GM18502 (cell line): Measurements from ENCODE around the gene ZNF584.
"Not testable (repeated sequence)": the region's sequence is repeated elsewhere in the genome, so short reads cannot be mapped to it uniquely, and the experiment has no call there.

Experiments used
- ATAC-seq: cut with Tn5 transposase; IDR thresholded peaks from one replicate; pipeline ENCODE4 v1.9.1; 2021; ENCODE audit warnings: mild to moderate bottlenecking; ENCODE audit not compliant: unreplicated experiment, poor library complexity

Gene ZNF584

DNA sequence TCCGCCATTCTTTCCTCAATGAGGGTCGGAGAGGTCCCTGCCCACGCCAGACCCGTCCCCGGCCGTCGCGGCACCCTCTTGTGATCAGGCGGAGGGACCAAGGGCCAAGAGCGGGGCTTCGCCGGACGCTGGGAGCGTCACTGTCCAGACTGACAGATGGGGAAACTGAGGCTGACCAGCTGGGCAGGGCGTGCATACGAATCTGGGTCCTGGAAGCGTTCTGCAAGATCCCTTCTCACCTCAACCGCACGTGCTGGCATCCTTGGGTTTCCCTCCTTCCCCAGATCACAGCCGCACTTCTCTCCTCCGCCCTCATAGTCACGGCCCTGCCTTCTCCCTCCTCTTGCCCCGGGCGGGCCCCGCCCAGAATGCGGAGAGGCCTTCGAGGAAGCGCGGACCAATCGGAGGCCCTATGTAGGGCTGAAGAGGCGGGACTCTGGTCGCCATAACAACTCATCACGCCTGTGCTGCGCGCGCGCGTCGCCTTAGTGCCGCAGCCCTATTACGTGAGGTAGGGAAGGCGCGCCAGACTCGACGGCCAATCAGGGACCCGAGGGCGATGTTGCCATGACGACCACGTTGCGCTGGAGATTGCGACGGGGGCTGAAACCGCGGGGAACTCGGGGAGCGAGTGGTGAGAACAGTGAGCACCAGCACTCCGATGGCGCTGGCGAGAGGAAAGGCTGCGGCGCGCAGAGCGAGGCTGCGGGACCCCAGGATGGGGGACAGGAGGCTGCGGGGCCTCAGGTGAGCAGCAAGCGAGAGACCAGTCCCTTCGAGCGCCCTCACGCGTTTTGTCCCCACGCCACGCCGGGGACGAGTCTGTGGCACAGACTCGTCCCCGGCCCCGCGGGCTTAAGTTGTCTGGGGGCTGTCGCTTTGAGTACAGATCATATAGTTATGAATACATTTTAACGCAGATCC, 7.3 kb upstream of the ZNF584 start:
- peak; percentile 97 for ATAC-seq

DNA sequence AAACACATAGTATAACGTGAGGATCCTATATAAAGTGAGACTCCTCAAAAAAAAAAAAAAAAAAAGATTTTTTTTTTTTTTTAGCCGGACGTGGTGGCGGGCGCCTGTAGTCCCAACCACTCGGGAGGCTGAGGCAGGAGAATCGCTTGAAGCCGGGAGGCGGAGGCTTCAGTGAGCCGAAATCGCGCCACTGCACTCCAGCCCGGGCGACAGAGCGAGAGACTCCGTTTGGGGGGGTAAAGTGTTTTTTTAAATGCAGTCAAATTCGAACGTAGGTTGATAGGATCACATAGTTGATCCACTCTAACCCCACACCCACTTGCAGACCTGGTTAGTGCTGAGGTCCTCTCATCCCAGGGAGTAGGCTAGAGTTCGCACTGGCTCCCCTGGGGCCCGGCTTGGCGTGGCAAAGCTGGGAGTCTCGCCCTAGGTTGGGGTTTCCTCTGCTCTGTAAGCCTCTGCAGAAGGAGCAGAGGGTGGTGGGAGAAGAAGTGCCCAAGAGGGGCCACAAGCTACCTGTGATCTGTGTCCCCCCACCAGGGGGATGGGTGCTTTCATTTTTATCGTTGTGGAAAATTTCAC, 6.5 kb upstream of the ZNF584 start:
- no peak for ATAC-seq

DNA sequence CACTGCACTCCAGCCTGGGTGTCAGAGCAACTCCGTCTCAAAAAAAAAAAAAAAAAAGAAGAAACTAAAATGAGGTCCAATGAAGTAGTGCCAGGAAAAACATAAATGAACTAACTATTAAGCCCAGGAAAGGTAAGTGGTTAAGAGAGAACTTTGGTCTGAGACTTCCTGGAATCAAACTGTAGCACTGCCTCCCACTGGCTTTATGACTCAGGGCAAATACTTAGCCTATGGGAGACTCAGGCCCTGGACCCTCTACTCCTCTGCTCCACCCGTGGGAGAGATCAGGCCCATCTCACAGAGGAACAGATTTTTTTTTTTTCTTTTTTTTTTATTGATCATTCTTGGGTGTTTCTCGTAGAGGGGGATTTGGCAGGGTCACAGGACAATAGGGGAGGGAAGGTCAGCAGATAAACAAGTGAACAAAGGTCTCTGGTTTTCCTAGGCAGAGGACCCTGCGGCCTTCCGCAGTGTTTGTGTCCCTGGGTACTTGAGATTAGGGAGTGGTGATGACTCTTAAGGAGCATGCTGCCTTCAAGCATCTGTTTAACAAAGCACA, 4.5 kb upstream of the ZNF584 start:
- ATAC-seq: not testable (repeated sequence)

DNA sequence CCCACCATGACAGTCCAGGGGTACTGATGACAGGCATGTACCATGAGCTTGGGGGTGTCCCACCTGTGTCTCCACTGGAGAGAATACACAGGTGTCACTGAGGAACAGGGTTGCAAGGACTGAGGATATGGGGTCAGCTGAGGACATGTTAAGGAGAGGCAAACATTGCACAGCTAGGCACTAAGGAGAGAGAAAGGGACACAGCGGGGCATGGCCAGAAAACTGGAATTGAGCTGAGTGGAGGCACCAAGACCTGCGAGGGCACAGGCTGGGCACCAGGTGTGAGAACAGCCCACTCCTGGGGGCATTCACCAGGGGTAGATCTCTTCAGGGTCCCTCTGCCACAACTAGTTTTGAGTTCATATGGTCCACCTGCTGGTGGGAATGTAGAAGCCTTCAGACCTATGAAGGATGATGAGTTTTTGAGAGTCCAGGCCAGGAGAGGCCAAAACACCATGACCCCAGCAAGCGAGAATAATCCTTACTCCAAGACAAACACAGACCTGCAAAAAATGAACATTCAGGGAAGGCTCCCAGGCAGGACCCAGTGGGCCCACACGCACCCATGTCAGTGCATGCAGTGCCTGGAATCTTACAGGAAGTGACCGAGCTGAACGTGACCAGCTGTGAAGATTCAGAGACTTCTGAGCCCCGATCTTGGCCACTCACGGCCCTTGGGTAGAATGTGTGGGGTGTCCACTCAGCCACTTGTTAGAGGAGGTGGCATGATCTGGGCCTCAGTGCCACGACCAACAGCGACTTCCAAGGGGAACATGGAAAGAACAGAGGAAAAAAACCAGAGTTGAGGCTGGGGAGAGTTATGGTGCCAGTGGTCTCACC, 1.4 kb upstream of the ZNF584 start:
- no peak for ATAC-seq

DNA sequence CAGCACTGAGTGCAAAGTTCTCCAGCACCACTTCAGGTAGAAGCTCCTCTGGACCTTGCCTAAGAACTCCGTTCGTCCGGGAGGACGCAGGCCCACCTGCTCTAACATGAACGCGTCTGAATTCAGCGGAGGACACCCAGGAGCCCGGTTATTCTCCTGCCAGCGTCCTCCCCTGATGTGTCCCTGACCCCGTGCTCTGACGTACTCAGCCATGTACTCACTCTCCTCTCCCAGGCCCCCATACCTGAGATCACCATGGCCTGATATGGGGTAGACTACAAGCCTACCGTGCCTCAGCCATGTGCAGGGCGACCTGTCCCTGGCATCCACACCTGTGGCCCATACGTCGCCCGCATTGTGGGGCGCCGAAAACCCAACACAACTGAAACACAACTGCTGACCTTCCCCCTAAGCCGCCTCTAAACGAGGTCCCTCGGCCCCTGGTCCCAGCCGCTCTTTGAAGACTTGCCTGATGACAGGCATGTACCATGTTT, 744 bp upstream of the ZNF584 start:
- no peak for ATAC-seq

DNA sequence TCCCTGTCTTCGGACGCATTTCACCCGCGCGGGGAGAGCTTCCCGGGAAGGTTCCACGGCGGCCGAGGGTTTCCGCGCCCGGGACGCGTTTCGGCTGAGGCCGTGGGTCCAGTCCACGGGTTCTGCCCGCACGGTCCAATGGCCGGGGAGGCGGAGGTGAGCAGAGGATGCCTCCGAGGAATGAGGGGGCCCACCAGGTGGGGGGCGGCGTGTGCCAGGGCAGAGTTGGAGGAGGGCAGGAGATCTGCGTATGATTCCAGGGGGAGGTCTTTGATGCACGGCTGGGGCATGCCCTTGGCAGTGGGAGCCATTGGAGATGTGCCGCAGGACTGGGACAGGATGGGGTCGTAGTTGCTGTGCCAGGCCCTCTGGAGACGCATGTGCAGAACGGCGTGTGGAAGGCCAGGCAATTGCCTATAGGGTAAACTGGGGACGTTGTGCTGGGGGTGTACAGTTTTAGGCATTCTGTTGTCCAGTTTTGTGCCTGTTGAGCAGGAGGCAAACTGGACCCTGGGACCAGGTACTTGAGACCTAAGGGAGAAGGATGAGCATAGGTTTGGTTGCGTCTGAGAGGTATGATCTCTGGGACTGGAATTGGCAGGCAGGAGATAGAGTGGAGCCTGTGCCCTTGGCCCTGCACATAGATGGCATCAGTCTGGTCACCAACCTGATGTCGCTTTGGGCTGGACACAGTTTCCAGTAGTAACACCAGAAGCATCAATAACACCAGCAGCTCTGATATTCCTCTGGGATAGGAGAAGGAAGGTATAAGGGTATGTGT, 751 bp downstream of the ZNF584 start:
- ATAC-seq: peak; percentile 12

DNA sequence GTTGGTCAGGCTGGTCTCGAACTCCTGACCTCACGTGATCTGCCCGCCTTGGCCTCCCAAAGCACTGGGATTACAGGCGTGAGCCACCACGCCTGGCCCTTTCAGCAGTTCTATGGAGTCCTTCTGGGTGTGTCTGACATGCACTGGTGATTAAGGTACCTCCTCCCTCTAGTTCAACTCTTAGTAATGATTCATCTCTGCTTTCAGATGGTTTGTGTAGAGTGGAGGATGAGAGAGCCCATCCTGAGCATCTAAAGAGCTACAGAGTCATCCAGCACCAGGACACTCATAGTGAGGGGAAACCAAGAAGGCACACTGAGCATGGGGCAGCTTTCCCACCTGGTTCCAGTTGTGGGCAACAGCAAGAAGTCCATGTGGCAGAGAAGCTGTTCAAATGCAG, 8.2 kb downstream of the ZNF584 start:
- no peak for ATAC-seq

DNA sequence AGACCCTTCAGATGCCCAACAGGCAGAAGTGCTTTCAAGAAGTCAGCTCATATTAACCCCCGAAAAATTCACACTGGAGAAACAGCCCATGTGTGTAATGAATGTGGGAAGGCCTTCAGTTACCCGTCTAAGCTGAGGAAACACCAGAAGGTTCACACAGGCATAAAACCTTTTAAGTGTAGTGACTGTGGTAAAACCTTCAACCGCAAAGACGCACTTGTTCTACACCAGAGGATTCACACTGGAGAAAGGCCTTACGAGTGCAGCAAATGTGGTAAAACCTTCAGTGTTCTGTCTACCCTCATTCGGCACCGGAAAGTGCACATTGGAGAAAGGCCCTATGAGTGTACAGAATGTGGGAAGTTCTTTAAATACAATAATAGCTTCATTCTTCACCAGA, 8.6 kb downstream of the ZNF584 start:
- ATAC-seq: no peak

DNA sequence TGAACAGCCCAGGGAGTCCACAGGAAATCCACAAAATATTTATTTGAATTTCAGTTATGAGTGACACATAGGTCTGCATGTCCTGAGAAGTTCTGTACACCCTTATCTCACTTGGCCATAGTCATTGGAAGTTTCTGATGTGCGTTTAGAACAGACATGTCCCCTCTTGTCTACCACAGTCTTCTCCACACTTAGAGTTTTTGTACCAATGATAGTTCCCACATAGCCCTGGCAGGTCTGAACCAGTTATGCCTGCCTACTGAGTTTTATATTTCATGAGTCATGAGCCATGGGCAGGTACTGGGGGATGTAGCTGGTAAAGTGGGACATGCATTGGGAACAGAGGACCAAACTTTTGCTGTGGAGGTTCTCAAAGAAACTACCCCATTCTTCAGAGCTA, 20.2 kb downstream of the ZNF584 start:
- no peak for ATAC-seq

DNA sequence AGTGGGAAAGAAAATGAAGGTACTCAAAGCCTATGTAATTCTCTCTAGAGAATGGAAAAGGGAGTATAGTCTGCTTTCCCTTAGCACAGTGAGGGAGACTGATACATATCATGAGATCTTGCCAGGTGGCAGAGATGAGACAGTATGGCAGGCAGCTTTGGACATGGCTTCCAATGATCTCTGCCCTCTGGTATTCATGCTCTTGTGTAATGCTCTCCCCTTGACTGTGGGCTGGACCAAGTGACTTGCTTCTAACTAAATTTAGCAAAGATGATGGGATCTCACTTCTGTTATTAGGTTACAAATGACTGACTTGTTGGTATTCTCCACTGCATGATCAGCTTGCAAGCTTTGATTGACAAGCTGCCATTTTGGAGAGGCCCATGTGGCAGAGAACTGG, 21.3 kb downstream of the ZNF584 start:
- ATAC-seq: no peak

DNA sequence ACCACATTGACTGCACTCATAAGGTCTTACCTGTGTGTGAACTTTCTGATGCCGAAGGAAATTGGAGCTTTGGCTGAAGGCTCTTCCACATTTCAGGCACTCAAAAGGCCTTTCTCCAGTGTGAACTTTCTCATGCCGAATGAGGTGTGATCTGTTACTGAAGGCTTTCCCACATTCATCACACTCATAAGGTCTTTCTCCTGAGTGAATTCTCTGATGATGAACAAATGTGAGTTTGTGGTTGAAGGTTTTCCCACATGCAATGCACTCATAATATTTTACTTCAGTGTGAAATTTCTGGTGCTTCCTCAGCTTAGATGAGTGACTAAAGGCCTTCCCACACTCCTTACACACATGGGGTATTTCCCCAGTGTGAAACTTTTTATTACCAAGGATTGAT, 25.8 kb downstream of the ZNF584 start:
- ATAC-seq: no peak

DNA sequence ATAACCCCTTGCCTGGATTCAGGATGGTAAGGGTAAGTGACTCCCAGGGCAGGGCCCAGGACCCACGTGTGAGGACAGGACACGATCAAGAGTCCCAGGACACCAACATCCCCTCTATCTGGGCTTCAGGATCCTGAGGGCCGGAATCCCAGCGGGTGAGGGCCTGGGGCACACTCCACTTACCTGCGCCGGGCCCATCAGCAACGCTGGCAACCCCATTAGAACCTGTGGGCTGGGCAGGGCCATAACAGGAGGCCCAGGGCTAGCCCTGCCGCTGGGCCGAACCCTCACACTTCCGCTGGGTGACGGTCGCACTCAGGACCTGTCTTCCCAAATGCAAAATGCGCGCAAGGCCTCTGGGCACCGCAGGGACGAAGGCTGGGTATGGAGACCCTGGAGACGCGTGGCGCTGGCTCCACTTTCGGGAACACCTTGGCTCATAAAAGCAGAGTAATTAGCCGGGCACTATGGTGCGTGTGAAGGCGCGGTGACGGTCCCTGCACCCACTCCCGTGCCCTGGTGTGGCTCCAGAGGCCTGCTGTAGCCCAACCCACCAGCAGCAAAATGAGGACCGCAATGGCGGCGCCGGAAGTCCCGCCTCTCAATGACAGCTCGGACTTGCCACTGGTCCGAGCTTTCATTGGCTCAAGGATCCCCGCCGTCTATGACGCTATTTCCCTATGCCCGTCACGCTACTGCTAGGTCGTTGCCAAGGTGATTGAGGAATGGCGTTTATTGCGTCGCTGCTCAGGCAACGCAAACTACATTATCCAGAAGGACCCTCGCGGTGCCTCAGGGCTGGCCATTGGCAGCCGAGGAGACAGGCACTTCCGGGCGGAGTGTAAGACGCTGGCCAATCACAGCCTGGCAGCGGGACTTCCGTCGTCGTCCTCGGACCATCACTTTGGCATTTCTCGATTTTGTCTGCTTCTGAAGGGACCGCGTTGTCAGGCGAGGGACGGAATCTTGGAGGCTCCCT, 31.4 kb downstream of the ZNF584 start, which contains the start of gene ZNF132:
Gene ZNF132 (minus strand): TSS at position 578 of the 979 bp plus-strand sequence. CDS start 332 bp downstream, at position 246.
- peak; percentile 95 for ATAC-seq

DNA sequence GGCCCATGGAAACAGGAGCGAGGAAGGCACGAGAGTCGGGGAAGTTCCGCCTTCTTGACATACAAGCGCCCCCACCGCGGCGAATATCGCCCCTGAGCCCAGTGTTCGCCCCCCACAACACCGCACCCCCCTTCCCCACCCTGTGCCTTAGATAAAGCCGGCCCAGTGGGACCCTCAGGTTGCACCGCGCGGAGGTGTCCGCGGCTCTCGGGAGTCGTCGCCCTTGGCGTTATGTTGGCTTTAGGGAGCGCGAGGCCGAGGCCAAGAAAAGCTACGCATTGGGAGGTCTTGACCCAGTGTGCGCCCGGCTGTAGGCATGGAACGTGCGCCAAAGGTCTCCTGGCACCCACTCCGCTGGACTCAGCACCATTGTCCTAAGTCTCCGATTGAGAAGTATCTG, 32.1 kb downstream of the ZNF584 start:
- ATAC-seq: no peak

DNA sequence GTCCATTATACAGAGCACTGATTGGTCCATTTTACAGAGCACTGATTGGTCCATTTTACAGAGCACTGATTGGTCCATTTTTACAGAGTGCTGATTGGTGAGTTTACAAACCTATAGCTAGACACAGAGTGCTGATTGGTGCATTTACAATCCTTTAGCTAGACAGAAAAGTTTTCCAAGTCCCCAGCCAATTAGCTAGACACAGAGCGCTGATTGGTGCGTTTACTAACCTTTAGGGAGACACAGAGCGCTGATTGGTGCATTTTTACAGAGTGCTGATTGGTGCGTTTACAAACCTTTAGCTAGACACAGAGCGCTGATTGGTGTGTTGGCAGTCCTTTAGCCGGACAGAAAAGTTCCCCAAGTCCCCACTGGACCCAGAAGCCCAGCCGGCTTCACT, 34.5 kb downstream of the ZNF584 start:
- ATAC-seq: not testable (repeated sequence)

DNA sequence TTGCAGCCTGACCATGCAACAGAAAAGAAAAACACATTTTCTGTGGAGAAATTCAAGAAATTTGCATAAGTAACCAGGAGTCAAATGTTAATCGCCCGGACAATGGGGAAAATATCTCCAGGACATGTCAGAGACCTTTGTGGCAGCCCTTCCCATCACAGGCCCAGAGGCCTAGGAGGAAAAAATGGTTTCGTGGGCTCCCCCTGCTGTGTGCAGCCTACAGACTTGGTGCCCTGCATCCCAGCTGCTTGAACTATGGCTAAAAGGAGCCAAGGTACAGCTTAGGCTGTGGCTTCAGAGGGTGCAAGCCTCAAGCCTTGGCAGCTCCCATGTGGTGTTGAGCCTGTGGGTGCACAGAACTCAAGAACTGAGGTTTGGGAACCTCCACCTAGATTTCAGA, 40.4 kb downstream of the ZNF584 start:
- not testable (repeated sequence) for ATAC-seq

DNA sequence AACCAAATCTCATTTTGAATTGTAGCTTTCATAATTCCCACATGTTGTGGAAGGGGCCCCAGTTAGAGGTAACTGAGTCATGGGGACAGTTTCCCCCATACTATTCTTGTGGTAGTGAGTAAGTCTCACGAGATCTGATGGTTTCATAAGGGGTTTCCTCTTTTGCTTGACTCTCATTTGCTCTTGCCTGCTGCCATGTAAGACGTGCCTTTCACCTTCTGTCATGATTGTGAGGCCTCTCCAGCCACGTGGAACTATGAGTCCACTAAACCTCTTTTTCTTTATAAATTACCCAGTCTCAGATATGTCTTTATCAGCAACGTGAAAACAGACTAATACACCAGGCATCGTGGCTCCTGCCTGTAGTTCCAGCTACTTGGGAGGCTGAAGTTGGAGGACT, 41.5 kb downstream of the ZNF584 start:
- ATAC-seq: not testable (repeated sequence)

DNA sequence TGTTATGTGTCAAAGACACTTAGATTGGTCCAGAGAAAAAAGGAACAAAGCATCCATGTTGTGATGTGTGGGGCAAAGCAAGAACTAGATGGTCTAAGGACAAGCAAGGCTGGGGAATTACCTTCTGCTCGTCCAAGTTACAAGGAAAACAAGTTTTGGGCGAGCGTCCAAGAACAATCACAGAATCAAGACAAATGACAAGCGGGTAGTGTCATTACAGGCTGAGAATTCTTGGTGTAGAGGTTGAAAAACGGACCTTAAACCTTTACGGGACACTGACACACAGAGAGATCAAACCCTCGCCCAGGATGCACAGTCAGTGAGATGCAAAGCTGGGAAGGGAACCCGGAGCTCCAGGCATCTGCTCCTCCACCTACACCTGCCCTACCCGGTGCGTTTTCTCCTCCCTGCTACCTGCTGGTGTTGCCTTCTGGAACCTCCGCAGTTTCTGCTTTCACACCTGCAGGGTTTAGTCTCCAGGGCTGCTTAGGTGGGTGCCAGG, 42.5 kb downstream of the ZNF584 start:
- ATAC-seq: no peak
